CD14-positive monocyte (primary cell): ENCODE data around the gene PNPLA7. TPM values are rescaled to one million over a fixed set of nuclear protein-coding genes. Genes with fewer than 3 reads are reported as not detected.
"Not testable (repeated sequence)": the region's sequence is repeated elsewhere in the genome, so short reads cannot be mapped to it uniquely, and the experiment has no call there.

Experiments
- DNase-seq, 3 donors: peaks; one replicate each; pipeline ENCODE4 v3.0.0-alpha.2; 2011 to 2022
- H2AFZ ChIP-seq: 2 replicates; pipeline ENCODE4 v1.6.0; 2012; ENCODE audit warnings: mild to moderate bottlenecking, low read depth, low read length, inconsistent platforms; ENCODE audit not compliant: insufficient read depth, poor library complexity, severe bottlenecking
- H3K27ac ChIP-seq, 2 donors: 1 replicate in 1 of 2; 2 replicates in 1 of 2; pipeline ENCODE4 v1.5.1; 2012 to 2013; ENCODE audit warnings: low read length in 2 of 2, control low read depth in 1 of 2, inconsistent platforms in 1 of 2, low read depth in 1 of 2, mild to moderate bottlenecking in 1 of 2
- H3K27me3 ChIP-seq, 2 donors: one replicate each; pipeline versions ENCODE4 v1.6.0 to v1.6.1; 2011 to 2013; ENCODE audit warnings: low read length in 2 of 2; ENCODE audit not compliant: control insufficient read depth in 2 of 2, insufficient read depth in 2 of 2
- H3K36me3 ChIP-seq, 2 donors: replicated peaks in 1 of 2; 1 replicate in 1 of 2; 2 replicates in 1 of 2; pipeline versions ENCODE4 v1.5.1 to v1.6.1; 2012 to 2013; ENCODE audit warnings: low read length in 2 of 2, control low read depth in 1 of 2, inconsistent platforms in 1 of 2, mild to moderate bottlenecking in 1 of 2; ENCODE audit not compliant: insufficient read depth in 2 of 2, control insufficient read depth in 1 of 2
- H3K4me1 ChIP-seq, 2 donors: 1 replicate in 1 of 2; 2 replicates in 1 of 2; pipeline versions ENCODE4 v1.5.1 to v1.6.1; 2012 to 2013; ENCODE audit warnings: low read length in 2 of 2, control low read depth in 1 of 2, inconsistent platforms in 1 of 2, mild to moderate bottlenecking in 1 of 2, moderate library complexity in 1 of 2; ENCODE audit not compliant: insufficient read depth in 2 of 2, control insufficient read depth in 1 of 2
- H3K4me2 ChIP-seq: replicated peaks from 2 replicates; pipeline ENCODE3; 2012; ENCODE audit warnings: low read length, moderate library complexity, mild to moderate bottlenecking; ENCODE audit not compliant: poor library complexity, severe bottlenecking; ENCODE audit errors: extremely low read depth
- H3K4me3 ChIP-seq, 3 experiments: fragments of 200-600 bp in 1 of 3; sonication (generic) in 1 of 3; replicated peaks in 1 of 3; 1 replicate in 2 of 3; 2 replicates in 1 of 3; pipeline ENCODE4 v1.5.1; 2011 to 2013; ENCODE audit warnings: low read length in 3 of 3, mild to moderate bottlenecking in 3 of 3, control low read depth in 2 of 3, low read depth in 2 of 3, inconsistent platforms in 1 of 3, moderate library complexity in 1 of 3
- H3K79me2 ChIP-seq: 2 replicates; pipeline ENCODE4 v1.6.0; 2012; ENCODE audit warnings: mild to moderate bottlenecking, control low read depth, inconsistent platforms, low read length, moderate library complexity; ENCODE audit not compliant: insufficient read depth
- H3K9ac ChIP-seq: 2 replicates; pipeline ENCODE4 v1.6.0; 2017; ENCODE audit warnings: low read length, mild to moderate bottlenecking; ENCODE audit not compliant: insufficient read depth, poor library complexity, severe bottlenecking
- H3K9me3 ChIP-seq, 2 donors: replicated peaks in 1 of 2; 1 replicate in 1 of 2; 2 replicates in 1 of 2; pipeline versions ENCODE4 v1.5.1 to v1.6.1; 2012 to 2013; ENCODE audit warnings: low read length in 2 of 2, control low read depth in 1 of 2; ENCODE audit not compliant: control insufficient read depth in 1 of 2, insufficient read depth in 1 of 2
- H4K20me1 ChIP-seq: 2 replicates; pipeline ENCODE4 v1.6.0; 2012; ENCODE audit warnings: mild to moderate bottlenecking, low read length, control low read depth, moderate library complexity; ENCODE audit not compliant: insufficient read depth
- H3K27ac Mint-ChIP-seq, 7 donors: one replicate each; pipeline ENCODE4 v1.8.0; 2020; ENCODE audit warnings: mild to moderate bottlenecking in 7 of 7, mixed read lengths in 7 of 7, moderate library complexity in 6 of 7, inconsistent platforms in 2 of 7
- H3K27me3 Mint-ChIP-seq, 3 donors: one replicate each; pipeline ENCODE4 v1.8.0; 2021 to 2022; ENCODE audit warnings: low read depth in 3 of 3, mild to moderate bottlenecking in 3 of 3, mixed read lengths in 3 of 3, moderate library complexity in 3 of 3, inconsistent platforms in 1 of 3
- H3K36me3 Mint-ChIP-seq, 2 donors: one replicate each; pipeline ENCODE4 v1.8.0; 2020; ENCODE audit warnings: mixed read lengths in 2 of 2, inconsistent platforms in 1 of 2, mild to moderate bottlenecking in 1 of 2
- H3K4me1 Mint-ChIP-seq: one replicate; pipeline ENCODE4 v1.8.0; 2020; ENCODE audit warnings: mild to moderate bottlenecking, mixed read lengths
- H3K4me3 Mint-ChIP-seq, 2 donors: one replicate each; pipeline ENCODE4 v1.8.0; 2020; ENCODE audit warnings: mild to moderate bottlenecking in 2 of 2, mixed read lengths in 2 of 2, moderate library complexity in 1 of 2
- H3K9me3 Mint-ChIP-seq, 7 donors: one replicate each; pipeline ENCODE4 v1.8.0; 2020 to 2022; ENCODE audit warnings: mixed read lengths in 7 of 7, mild to moderate bottlenecking in 6 of 7, moderate library complexity in 6 of 7, inconsistent platforms in 2 of 7
- WGBS: methylation state at CpG from one replicate; pipeline ENCODE4 v1.1.5; 2013; ENCODE audit warnings: missing lambda C conversion rate; ENCODE audit not compliant: insufficient coverage; 5-methylcytosine and 5-hydroxymethylcytosine counted together
- intact Hi-C, 2 donors: fragments of 100-400 bp; cut with micrococcal nuclease; formaldehyde crosslinking; loops; one replicate each; pipeline versions ENCODE4 v1.15.0 to v1.15.1; 2023
- polyA plus RNA-seq, 3 donors: library from polyadenylated mRNA; depleted of rRNA in 1 of 3; unstranded in 2 of 3; stranded (reverse) in 1 of 3; fragments of 300-500 nt in 2 of 3; fragments of >200 nt in 1 of 3; fragmentation: Illumina TruSeq in 2 of 3; gene quantifications; 1 replicate in 2 of 3; 2 replicates in 1 of 3; pipeline ENCODE4 v1.2.3, GENCODE V29; 2012 to 2021
- TF ChIP-seq, protein P1 (sequence below): fragments of 200-600 bp; IDR thresholded peaks from one replicate; pipeline ENCODE4 v1.8.0; 2022; ENCODE audit warnings: antibody characterized with exemption, mild to moderate bottlenecking

PNPLA7 gene
- polyA plus RNA-seq, 3 donors: 0.10 to 1.1 (median 0.14) TPM

DNA sequence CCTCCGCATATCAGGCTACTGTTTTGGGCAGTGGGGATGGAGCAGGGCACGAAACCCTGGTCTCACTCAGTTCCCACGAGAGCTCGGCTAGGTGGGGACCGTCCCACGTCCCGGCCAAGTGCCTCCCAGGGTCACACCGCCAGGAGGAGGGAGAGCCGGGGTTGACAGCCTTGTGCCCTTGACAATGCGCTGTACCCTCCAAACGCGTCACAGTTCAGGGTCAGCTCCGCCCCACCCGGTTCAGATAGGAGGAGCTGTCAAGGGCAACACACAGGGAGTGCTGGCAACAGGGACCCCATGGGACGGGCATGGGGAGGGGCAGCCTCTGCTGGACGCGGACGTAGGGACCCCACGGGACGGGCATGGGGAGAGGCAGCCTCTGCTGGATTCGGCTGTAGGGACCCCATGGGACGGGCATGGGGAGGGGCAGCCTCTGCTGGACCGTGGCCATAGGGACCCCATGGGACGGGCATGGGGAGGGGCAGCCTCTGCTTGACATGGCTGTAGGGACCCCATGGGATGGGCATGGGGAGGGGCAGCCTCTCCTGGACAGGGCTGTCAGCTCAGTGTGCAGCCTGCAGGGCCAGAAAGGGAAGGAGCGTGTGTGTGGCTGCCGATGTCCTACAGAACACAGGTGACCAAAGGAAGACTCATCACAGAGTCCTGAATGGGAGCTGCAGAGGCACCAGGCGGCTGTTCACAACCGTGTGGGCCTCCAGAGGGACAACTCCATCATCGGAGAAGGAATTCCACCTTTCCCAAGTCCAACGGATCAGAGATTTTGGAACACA, 29.4 kb downstream of the PNPLA7 start:
- Histone ChIP-seq H3K79me2 (no peaks in the 10 kb centered on the region), H2AFZ (no peak overlapping the region), H3K27ac (no peak overlapping the region), H3K4me2 (no peak overlapping the region), H3K4me3 (no peak overlapping the region), H4K20me1 (no peaks in the 10 kb centered on the region), H3K27me3 (no peaks in the 10 kb centered on the region), H3K4me1 (no peaks in the 10 kb centered on the region), H3K9ac (no peak overlapping the region), H3K9me3 (no peaks in the 10 kb centered on the region), H3K36me3 (no peaks in the 10 kb centered on the region)
- no peak overlapping the region for H3K4me3 Mint-ChIP-seq
- H3K27ac Mint-ChIP-seq: no peak overlapping the region
- no peaks in the 10 kb centered on the region for H3K9me3 Mint-ChIP-seq
- intact Hi-C loops: loop anchor here in 1 of 2 donors (10.0 kb wide), 2 partner anchors 96 to 226 kb away; partner anchors contain the start of genes EXD3 and NOXA1
- TF ChIP-seq, protein P1, sequence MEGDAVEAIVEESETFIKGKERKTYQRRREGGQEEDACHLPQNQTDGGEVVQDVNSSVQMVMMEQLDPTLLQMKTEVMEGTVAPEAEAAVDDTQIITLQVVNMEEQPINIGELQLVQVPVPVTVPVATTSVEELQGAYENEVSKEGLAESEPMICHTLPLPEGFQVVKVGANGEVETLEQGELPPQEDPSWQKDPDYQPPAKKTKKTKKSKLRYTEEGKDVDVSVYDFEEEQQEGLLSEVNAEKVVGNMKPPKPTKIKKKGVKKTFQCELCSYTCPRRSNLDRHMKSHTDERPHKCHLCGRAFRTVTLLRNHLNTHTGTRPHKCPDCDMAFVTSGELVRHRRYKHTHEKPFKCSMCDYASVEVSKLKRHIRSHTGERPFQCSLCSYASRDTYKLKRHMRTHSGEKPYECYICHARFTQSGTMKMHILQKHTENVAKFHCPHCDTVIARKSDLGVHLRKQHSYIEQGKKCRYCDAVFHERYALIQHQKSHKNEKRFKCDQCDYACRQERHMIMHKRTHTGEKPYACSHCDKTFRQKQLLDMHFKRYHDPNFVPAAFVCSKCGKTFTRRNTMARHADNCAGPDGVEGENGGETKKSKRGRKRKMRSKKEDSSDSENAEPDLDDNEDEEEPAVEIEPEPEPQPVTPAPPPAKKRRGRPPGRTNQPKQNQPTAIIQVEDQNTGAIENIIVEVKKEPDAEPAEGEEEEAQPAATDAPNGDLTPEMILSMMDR: no peak
- peaks cover 2% of the 10 kb centered on the region for H3K4me1 Mint-ChIP-seq
- H3K27me3 Mint-ChIP-seq: peaks cover 0 to 2% (median 2%) of the 10 kb centered on the region in 3 donors
- WGBS: 96% methylated on average over 29 of the region's 30 CpGs
- no peaks in the 10 kb centered on the region for H3K36me3 Mint-ChIP-seq
- no peak for DNase-seq

DNA sequence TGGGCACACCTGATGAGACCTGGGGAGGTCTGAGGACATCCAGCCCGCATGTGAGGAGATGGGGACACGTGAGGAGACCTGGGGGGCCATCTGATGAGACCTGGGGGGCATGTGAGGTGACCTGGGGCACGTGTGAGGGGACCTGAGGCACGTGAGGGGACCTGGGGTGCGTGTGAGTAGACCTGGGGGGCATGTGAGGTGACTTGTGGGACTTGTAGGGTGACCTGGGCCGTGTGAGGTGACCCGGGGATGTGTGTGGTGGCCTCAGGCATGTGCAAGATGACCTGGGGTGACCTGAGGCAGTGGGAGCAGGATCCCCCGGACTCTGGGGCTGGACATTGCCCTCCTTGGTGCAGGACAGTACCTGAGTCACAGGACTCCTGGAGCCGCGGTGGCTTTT, 30.6 kb downstream of the PNPLA7 start:
- no peaks in the 10 kb centered on the region for H3K79me2 ChIP-seq
- H4K20me1 ChIP-seq: no peaks in the 10 kb centered on the region
- no peaks in the 10 kb centered on the region for H3K9me3 Mint-ChIP-seq
- no peak overlapping the region for H3K4me3 Mint-ChIP-seq
- WGBS: 95% methylated on average over 8 of the region's 10 CpGs
- TF ChIP-seq, protein P1: no peak
- H3K27me3 Mint-ChIP-seq: peaks cover 0 to 2% (median 0%) of the 10 kb centered on the region in 3 donors
- DNase-seq: peak in 1 of 3 donors; percentile 2
- H3K9ac ChIP-seq: no peak overlapping the region
- H3K27me3 ChIP-seq: no peaks in the 10 kb centered on the region
- no peaks in the 10 kb centered on the region for H3K9me3 ChIP-seq
- no peaks in the 10 kb centered on the region for H3K4me1 ChIP-seq
- H3K27ac ChIP-seq: no peak overlapping the region
- no peak overlapping the region for H2AFZ ChIP-seq
- no peak overlapping the region for H3K27ac Mint-ChIP-seq
- intact Hi-C loops: no loop called here
- no peaks in the 10 kb centered on the region for H3K4me1 Mint-ChIP-seq
- H3K4me3 ChIP-seq: no peak overlapping the region
- no peak overlapping the region for H3K4me2 ChIP-seq
- H3K36me3 Mint-ChIP-seq: no peaks in the 10 kb centered on the region
- no peaks in the 10 kb centered on the region for H3K36me3 ChIP-seq

DNA sequence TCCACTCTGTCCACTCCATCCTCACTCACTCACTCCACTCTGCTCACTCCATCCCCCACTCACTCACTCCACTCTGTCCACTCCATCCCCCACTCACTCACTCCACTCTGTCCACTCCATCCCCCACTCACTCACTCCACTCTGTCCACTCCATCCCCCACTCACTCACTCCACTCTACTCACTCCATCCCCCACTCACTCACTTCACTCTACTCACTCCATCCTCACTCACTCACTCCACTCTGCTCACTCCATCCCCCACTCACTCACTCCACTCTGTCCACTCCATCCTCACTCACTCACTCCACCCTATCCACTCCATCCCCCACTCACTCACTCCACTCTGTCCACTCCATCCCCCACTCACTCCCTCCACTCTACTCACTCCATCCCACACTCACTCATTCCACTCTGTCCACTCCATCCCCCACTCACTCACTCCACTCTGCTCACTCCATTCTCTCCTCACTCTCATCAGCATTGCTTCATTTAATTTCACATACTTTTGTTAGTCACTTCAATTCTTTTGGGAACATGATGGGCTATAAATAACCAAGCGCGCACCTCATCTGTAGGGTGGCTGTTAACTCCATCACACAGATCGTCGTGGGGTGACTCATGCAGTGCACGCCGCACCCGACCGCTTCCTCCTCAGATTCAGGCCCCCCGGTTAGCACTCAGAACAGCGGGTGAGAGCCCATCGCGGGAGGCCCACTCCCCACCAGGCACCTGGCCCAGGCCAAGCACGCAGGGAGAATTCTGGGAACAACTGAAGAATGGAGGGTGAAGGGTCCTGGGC, 31.3 kb downstream of the PNPLA7 start:
- H3K4me2 ChIP-seq, H3K27me3 Mint-ChIP-seq, H3K27me3 ChIP-seq, H3K27ac ChIP-seq, H3K4me3 Mint-ChIP-seq, H3K4me3 ChIP-seq, H3K9me3 Mint-ChIP-seq, H3K4me1 ChIP-seq, DNase-seq, H3K27ac Mint-ChIP-seq, H2AFZ ChIP-seq, H3K9ac ChIP-seq, H3K9me3 ChIP-seq, H3K36me3 Mint-ChIP-seq, H3K36me3 ChIP-seq, H3K79me2 ChIP-seq, H4K20me1 ChIP-seq, H3K4me1 Mint-ChIP-seq, intact Hi-C loops: not testable (repeated sequence)
- 90% methylated on average over 9 of the region's 13 CpGs for WGBS
